ENCODE data around the gene ARHGAP15.

Gene ARHGAP15

GRCh38 chr2:143263066-143263625 is 133.9 kb downstream of the ARHGAP15 start:
- no peak for DNase-seq (ENCODE audit: low read depth)

- DNase-seq (ENCODE audit: low read depth): no peak
Measured at GRCh38 chr2:143264851-143265250, 135.6 kb downstream of the ARHGAP15 start.

GRCh38 chr2:143279672-143280071 is 150.5 kb downstream of the ARHGAP15 start:
- no peak for DNase-seq (ENCODE audit: low read depth)

GRCh38 chr2:143280097-143280757 is 151.0 kb downstream of the ARHGAP15 start:
- DNase-seq (ENCODE audit: low read depth): no peak

GRCh38 chr2:143282684-143283083 is 153.5 kb downstream of the ARHGAP15 start:
- no peak for DNase-seq (ENCODE audit: low read depth)

- no peak for DNase-seq (ENCODE audit: low read depth)
Measured at GRCh38 chr2:143284087-143284675, 155.0 kb downstream of the ARHGAP15 start.

- DNase-seq (ENCODE audit: low read depth): no peak
Measured at GRCh38 chr2:143289025-143289424, 159.8 kb downstream of the ARHGAP15 start.

GRCh38 chr2:143290221-143290620 is 161.0 kb downstream of the ARHGAP15 start:
- no peak for DNase-seq (ENCODE audit: low read depth)

- DNase-seq (ENCODE audit: low read depth): no peak
Measured at GRCh38 chr2:143294068-143294467, 164.8 kb downstream of the ARHGAP15 start.

GRCh38 chr2:143296089-143296488 is 166.9 kb downstream of the ARHGAP15 start:
- DNase-seq (ENCODE audit: low read depth): no peak

- no peak for DNase-seq (ENCODE audit: low read depth)
Measured at GRCh38 chr2:143297182-143297581, 168.0 kb downstream of the ARHGAP15 start.

GRCh38 chr2:143300536-143300935 is 171.3 kb downstream of the ARHGAP15 start:
- DNase-seq (ENCODE audit: low read depth): no peak

- no peak for DNase-seq (ENCODE audit: low read depth)
Measured at GRCh38 chr2:143311426-143311825, 182.2 kb downstream of the ARHGAP15 start.

GRCh38 chr2:143312441-143312840 is 183.2 kb downstream of the ARHGAP15 start:
- no peak for DNase-seq (ENCODE audit: low read depth)

- DNase-seq (ENCODE audit: low read depth): no peak
Measured at GRCh38 chr2:143313861-143314260, 184.6 kb downstream of the ARHGAP15 start.

GRCh38 chr2:143321994-143322393 is 192.8 kb downstream of the ARHGAP15 start:
- DNase-seq (ENCODE audit: low read depth): no peak

- DNase-seq (ENCODE audit: low read depth): no peak
Measured at GRCh38 chr2:143329288-143329687, 200.1 kb downstream of the ARHGAP15 start.

GRCh38 chr2:143333168-143333791 is 204.1 kb downstream of the ARHGAP15 start:
- no peak for DNase-seq (ENCODE audit: low read depth)

GRCh38 chr2:143333847-143334246 is 204.6 kb downstream of the ARHGAP15 start:
- DNase-seq (ENCODE audit: low read depth): no peak

- no peak for DNase-seq (ENCODE audit: low read depth)
Measured at GRCh38 chr2:143334837-143335236, 205.6 kb downstream of the ARHGAP15 start.

GRCh38 chr2:143336719-143337210 is 207.5 kb downstream of the ARHGAP15 start:
- no peak for DNase-seq (ENCODE audit: low read depth)

- DNase-seq (ENCODE audit: low read depth): no peak
Measured at GRCh38 chr2:143341478-143341877, 212.3 kb downstream of the ARHGAP15 start.

- DNase-seq (ENCODE audit: low read depth): no peak
Measured at GRCh38 chr2:143344780-143345179, 215.6 kb downstream of the ARHGAP15 start.
